Measurements from ENCODE around the gene DLG2.
"Not testable (repeated sequence)": the region's sequence is repeated elsewhere in the genome, so short reads cannot be mapped to it uniquely, and the experiment has no call there.

Gene DLG2

GRCh38 chr11:85472953-85473352 is 154.2 kb downstream of the DLG2 start:
- in situ Hi-C loops (cut with MboI; ENCODE audit: low sequenced_read_pairs), result no loop called here

- in situ Hi-C loops (cut with MboI; ENCODE audit: low sequenced_read_pairs), result no loop called here
These were observed 162.9 kb downstream of the DLG2 start for GRCh38 chr11:85464283-85464682.

- in situ Hi-C loops (cut with MboI; ENCODE audit: low sequenced_read_pairs), result no loop called here
These were observed 167.8 kb downstream of the DLG2 start for GRCh38 chr11:85459304-85459703.

GRCh38 chr11:85444479-85444878 is 182.7 kb downstream of the DLG2 start:
- in situ Hi-C loops (cut with MboI; ENCODE audit: low sequenced_read_pairs), result no loop called here

- in situ Hi-C loops (cut with MboI; ENCODE audit: low sequenced_read_pairs), result no loop called here
These were observed 186.9 kb downstream of the DLG2 start for GRCh38 chr11:85440273-85440672.

- in situ Hi-C loops (cut with MboI; ENCODE audit: low sequenced_read_pairs), result no loop called here
These were observed 188.8 kb downstream of the DLG2 start for GRCh38 chr11:85438328-85438727.

GRCh38 chr11:85431319-85431718 is 195.8 kb downstream of the DLG2 start:
- in situ Hi-C loops (cut with MboI; ENCODE audit: low sequenced_read_pairs), result no loop called here

- in situ Hi-C loops (cut with MboI; ENCODE audit: low sequenced_read_pairs), result no loop called here
These were observed 203.3 kb downstream of the DLG2 start for GRCh38 chr11:85423794-85424193.

GRCh38 chr11:85423316-85423715 is 203.8 kb downstream of the DLG2 start:
- in situ Hi-C loops (cut with MboI; ENCODE audit: low sequenced_read_pairs), result no loop called here

- in situ Hi-C loops (cut with MboI; ENCODE audit: low sequenced_read_pairs), result no loop called here
These were observed 213.0 kb downstream of the DLG2 start for GRCh38 chr11:85414175-85414574.

- in situ Hi-C loops (cut with MboI; ENCODE audit: low sequenced_read_pairs), result no loop called here
These were observed 219.5 kb downstream of the DLG2 start for GRCh38 chr11:85407648-85408047.

GRCh38 chr11:85406841-85407240 is 220.3 kb downstream of the DLG2 start:
- in situ Hi-C loops (cut with MboI; ENCODE audit: low sequenced_read_pairs), result no loop called here

GRCh38 chr11:85406316-85406715 is 220.8 kb downstream of the DLG2 start:
- in situ Hi-C loops (cut with MboI; ENCODE audit: low sequenced_read_pairs), result no loop called here

- in situ Hi-C loops (cut with MboI; ENCODE audit: low sequenced_read_pairs), result not testable (repeated sequence)
These were observed 231.6 kb downstream of the DLG2 start for GRCh38 chr11:85395515-85396055.

- in situ Hi-C loops (cut with MboI; ENCODE audit: low sequenced_read_pairs), result no loop called here
These were observed 232.9 kb downstream of the DLG2 start for GRCh38 chr11:85394283-85394682.

GRCh38 chr11:85391141-85391540 is 236.0 kb downstream of the DLG2 start:
- in situ Hi-C loops (cut with MboI; ENCODE audit: low sequenced_read_pairs), result no loop called here

- in situ Hi-C loops (cut with MboI; ENCODE audit: low sequenced_read_pairs), result no loop called here
These were observed 241.6 kb downstream of the DLG2 start for GRCh38 chr11:85385547-85385946.

- in situ Hi-C loops (cut with MboI; ENCODE audit: low sequenced_read_pairs), result no loop called here
These were observed 242.0 kb downstream of the DLG2 start for GRCh38 chr11:85385111-85385510.

GRCh38 chr11:85379066-85379465 is 248.1 kb downstream of the DLG2 start:
- in situ Hi-C loops (cut with MboI; ENCODE audit: low sequenced_read_pairs), result no loop called here

GRCh38 chr11:85377901-85378300 is 249.2 kb downstream of the DLG2 start:
- in situ Hi-C loops (cut with MboI; ENCODE audit: low sequenced_read_pairs), result no loop called here

GRCh38 chr11:85359859-85360258 is 267.3 kb downstream of the DLG2 start:
- in situ Hi-C loops (cut with MboI; ENCODE audit: low sequenced_read_pairs), result no loop called here

- in situ Hi-C loops (cut with MboI; ENCODE audit: low sequenced_read_pairs), result no loop called here
These were observed 271.2 kb downstream of the DLG2 start for GRCh38 chr11:85355921-85356320.

GRCh38 chr11:85349539-85349938 is 277.6 kb downstream of the DLG2 start:
- in situ Hi-C loops (cut with MboI; ENCODE audit: low sequenced_read_pairs), result not testable (repeated sequence)

Data from HL-60/S4 treated with phorbol 12-myristate 13-acetate at 8.2 ng/mL for 4 days and 3 days (cell line).